ENCODE data around the gene PTTG1IP.

Gene PTTG1IP

GRCh38 chr21:44847261-44848056 is 26.0 kb downstream of the PTTG1IP start:
- CTCF ChIA-PET = interaction anchor here (1.8 kb wide), 1 partner anchor 47 kb away, joined by 8 read pairs; no protein-coding TSS in a partner anchor
- Histone ChIP-seq H3K4me1 (ENCODE audit: control insufficient read depth, insufficient read depth, low read length) (no peaks in the 10 kb centered on the region), H3K9me3 (ENCODE audit: control insufficient read depth, insufficient read depth, low read depth, low read length) (no peaks in the 10 kb centered on the region), H3K4me3 (ENCODE audit: low read depth, low read length) (no peak overlapping the region), H3K36me3 (ENCODE audit: control insufficient read depth in 2 of 2, insufficient read depth in 1 of 2, low read length in 2 of 2) (peaks cover 0 to 39% of the 10 kb centered on the region in 2 experiments; a peak in 2 of 3 replicates), H3K27ac (ENCODE audit: extremely low read depth, low read depth, low read length) (no peak overlapping the region)
- POLR2A ChIA-PET = interaction anchor here (0.6 kb wide), 1 partner anchor 26 kb away, joined by 3 read pairs; no protein-coding TSS in a partner anchor
- no peak for TF ChIP-seq KLF17 (tag by site-specific recombination; IDR thresholded peaks at IDR 0.05)
- peak; percentile 67 for TF ChIP-seq ZFHX2 (tag by site-specific recombination; conservative IDR thresholded peaks at IDR 0.05)
- peak; percentile 44; the same call in 1 of the 2 replicates for TF ChIP-seq EGR2 (tag by site-specific recombination; IDR thresholded peaks at IDR 0.05; ENCODE audit: low read depth)

GRCh38 chr21:44846485-44847260 is 26.8 kb downstream of the PTTG1IP start:
- ChIA-PET CTCF (interaction anchor here (0.8 to 1.8 kb wide), 4 partner anchors 9 to 86 kb away, joined by 3 to 8 read pairs (median 3); no protein-coding TSS in a partner anchor), POLR2A (interaction anchor here (1.3 kb wide), 1 partner anchor 27 kb away, joined by 5 read pairs; the partner anchor contains the start of gene PTTG1IP)
- peaks cover 0 to 32% of the 10 kb centered on the region in 2 experiments; a peak in 2 of 3 replicates for H3K36me3 ChIP-seq (ENCODE audit: control insufficient read depth in 2 of 2, insufficient read depth in 1 of 2, low read length in 2 of 2)
- TF ChIP-seq GLIS2 (tag by site-specific recombination; IDR thresholded peaks at IDR 0.05) (0 out of 2 replicates have a peak, but pooled peaks have one; percentile 26), AEBP2 (tag by site-specific recombination; IDR thresholded peaks at IDR 0.05; ENCODE audit: borderline replicate concordance) (no peak)
- H3K4me1 ChIP-seq (ENCODE audit: control insufficient read depth, insufficient read depth, low read length) = no peaks in the 10 kb centered on the region
- H3K4me3 ChIP-seq (ENCODE audit: low read depth, low read length) = no peak overlapping the region
- H3K9me3 ChIP-seq (ENCODE audit: control insufficient read depth, insufficient read depth, low read depth, low read length) = no peaks in the 10 kb centered on the region
- no peak overlapping the region for H3K27ac ChIP-seq (ENCODE audit: extremely low read depth, low read depth, low read length)

- no peaks in the 10 kb centered on the region for H3K4me1 ChIP-seq (ENCODE audit: control insufficient read depth, insufficient read depth, low read length)
- TF ChIP-seq ZNF558 (tag by site-specific recombination; IDR thresholded peaks at IDR 0.05) (no peak), YY2 (tag by site-specific recombination; IDR thresholded peaks at IDR 0.05) (no peak), ZNF24 (tag by site-specific recombination; IDR thresholded peaks at IDR 0.05) (no peak), ZNF514 (tag by site-specific recombination; IDR thresholded peaks at IDR 0.05) (no peak), PRDM2 (tag by site-specific recombination; IDR thresholded peaks at IDR 0.05; ENCODE audit: borderline replicate concordance) (no peak), ZNF830 (tag by site-specific recombination; IDR thresholded peaks at IDR 0.05; ENCODE audit: low read depth) (no peak), ZNF792 (tag by site-specific recombination; IDR thresholded peaks at IDR 0.05) (no peak), ZNF350 (tag by site-specific recombination; IDR thresholded peaks at IDR 0.05) (no peak), ZBTB44 (tag by site-specific recombination; IDR thresholded peaks at IDR 0.05) (no peak), ZXDB (tag by site-specific recombination; IDR thresholded peaks at IDR 0.05) (no peak), KLF10 (tag by site-specific recombination; IDR thresholded peaks at IDR 0.05) (no peak)
These were observed 27.3 kb downstream of the PTTG1IP start for GRCh38 chr21:44846224-44846484.

More at GRCh38 chr21:44846224-44846484, 27.3 kb downstream of the PTTG1IP start:
- ChIA-PET CTCF (interaction anchor here (0.7 to 1.8 kb wide), 5 partner anchors 9 to 1031 kb away, joined by 3 to 8 read pairs (median 3); no protein-coding TSS in a partner anchor), POLR2A (interaction anchor here (1.3 kb wide), 1 partner anchor 27 kb away, joined by 5 read pairs; the partner anchor contains the start of gene PTTG1IP)
- Histone ChIP-seq H3K27ac (ENCODE audit: extremely low read depth, low read depth, low read length) (no peak overlapping the region; the same call in 1 of the 2 replicates), H3K9me3 (ENCODE audit: control insufficient read depth, insufficient read depth, low read depth, low read length) (no peaks in the 10 kb centered on the region), H3K36me3 (ENCODE audit: control insufficient read depth in 2 of 2, insufficient read depth in 1 of 2, low read length in 2 of 2) (peaks cover 0 to 27% of the 10 kb centered on the region in 2 experiments; a peak in 2 of 3 replicates), H3K4me3 (ENCODE audit: low read depth, low read length) (no peak overlapping the region)

Data from HEK293 (cell line).